NCI-H2227 (cell line): ENCODE results near the gene ZNF677.
"Not testable (repeated sequence)": the region's sequence is repeated elsewhere in the genome, so short reads cannot be mapped to it uniquely, and the experiment has no call there.

Experiments
- DNase-seq: peaks from one replicate; lab custom pipeline; 2025; ENCODE audit not compliant: unreplicated experiment; lab: John Stamatoyannopoulos, UW

ZNF677 gene

DNA sequence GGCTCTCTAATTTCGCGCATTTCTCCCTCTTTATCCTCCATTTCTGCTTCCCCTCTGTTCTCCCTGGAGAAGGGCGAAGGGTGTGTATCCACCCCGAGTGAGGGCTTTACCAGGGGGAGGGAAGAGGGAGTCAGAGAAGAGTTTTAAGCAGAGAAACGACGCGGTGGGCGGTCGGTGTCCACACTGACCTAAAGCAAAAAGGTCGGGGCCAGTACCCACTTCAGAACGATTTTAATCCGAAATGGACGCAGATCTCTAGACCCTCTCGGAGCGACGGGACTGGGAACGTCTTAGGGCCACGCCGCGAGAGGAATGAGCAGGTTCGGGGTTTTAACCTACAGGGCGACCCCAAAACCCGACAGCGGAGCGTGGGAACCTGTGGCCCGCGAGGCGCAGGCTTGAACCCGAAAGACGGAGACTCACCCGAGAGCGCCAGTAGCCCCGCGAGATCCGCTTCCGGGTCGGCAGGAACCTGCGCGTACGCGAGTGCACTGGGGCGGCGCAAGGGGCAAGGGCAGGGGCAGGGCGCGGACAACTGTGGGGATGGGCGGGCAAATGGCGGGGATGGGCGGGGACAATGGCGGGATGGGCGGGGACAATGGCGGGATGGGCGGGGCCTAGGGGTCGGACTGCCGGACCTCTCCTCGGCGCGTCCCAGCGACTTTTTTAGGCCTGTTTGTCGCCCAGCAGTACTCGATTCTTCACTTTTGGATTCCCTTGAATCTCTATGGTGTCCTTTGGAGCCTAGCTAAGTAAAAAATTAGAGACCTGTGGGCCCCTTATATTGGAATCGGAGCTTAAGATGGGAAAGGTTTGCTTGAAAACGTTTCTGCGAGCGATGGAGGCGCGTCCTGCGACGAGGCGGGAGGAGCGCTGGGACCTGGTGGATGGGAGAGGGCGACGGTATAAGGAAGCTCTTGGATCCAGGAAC is at the start of gene ZNF677:
Gene ZNF677, minus strand, starts transcription at position 463 of the 931 bp plus-strand sequence. CDS start 3,323 bp downstream, outside the sequence.
- DNase-seq = peak; percentile 95

- not testable (repeated sequence) for DNase-seq
Observed at GRCh38 chr19:53301341-53301740, 46.7 kb upstream of the ZNF677 start.

GRCh38 chr19:53294786-53295441 is 40.2 kb upstream of the ZNF677 start:
- DNase-seq = no peak

- no peak for DNase-seq
Observed at GRCh38 chr19:53290758-53291549, 36.3 kb upstream of the ZNF677 start.

DNA sequence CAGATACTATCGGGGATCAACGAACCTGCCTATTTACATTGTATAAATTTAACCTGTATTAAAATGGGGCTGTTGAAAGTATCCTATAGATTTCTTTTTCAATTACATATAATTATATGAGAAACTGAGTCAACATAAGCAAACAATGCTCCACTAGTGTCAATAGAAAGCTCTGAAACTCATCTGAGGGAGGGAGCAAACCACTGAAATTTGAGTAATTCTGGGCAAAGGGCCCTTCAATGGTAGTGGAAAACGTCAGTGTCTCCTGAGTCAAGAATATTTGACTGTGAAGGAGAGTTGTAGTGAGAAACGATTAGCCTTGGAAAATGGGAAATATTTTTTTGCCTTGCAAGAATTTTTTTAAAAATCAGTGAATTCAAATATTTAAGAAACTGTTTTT is 30.4 kb upstream of the ZNF677 start:
- no peak for DNase-seq

GRCh38 chr19:53281947-53282346 is 27.3 kb upstream of the ZNF677 start:
- DNase-seq = not testable (repeated sequence)

- DNase-seq = no peak
Observed at GRCh38 chr19:53275480-53275879, 20.8 kb upstream of the ZNF677 start.

DNA sequence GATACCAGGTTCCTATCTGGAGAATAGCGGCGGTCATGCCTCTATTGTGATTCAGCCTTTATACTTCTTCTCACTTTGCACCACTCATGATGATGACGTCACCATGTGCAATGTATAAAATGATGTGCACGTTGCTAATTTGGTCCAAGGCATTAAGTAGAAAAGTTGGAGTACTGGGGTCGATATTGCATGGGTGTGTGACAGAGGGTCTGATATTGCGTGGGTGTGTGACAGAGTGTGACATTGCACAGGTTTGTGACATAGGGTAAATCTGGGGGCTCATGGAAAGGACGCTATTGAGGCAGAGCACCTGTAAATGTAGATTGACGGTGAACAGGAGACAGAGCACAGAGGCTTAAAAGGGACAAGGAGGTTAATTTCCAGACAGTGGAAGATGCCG is 17.4 kb upstream of the ZNF677 start:
- DNase-seq = no peak

DNA sequence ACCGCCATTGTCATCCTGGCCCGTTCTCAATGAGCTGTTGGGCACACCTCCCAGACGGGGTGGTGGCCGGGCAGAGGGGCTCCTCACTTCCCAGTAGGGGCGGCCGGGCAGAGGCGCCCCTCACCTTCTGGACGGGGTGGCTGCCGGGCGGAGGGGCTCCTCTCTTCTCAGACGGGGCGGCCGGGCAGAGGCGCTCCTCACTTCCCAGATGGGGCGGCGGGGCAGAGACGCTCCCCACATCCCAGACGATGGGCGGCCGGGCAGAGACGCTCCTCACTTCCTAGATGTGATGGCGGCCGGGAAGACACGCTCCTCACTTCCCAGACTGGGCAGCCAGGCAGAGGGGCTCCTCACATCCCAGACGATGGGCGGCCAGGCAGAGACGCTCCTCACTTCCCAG is 15.2 kb upstream of the ZNF677 start:
- DNase-seq = not testable (repeated sequence)

GRCh38 chr19:53267623-53268022 is 12.9 kb upstream of the ZNF677 start, which contains the start of gene VN1R4:
Gene VN1R4, minus strand, starts transcription at chr19:53267723. Its CDS starts 58 bp downstream, at chr19:53267665.
- DNase-seq = not testable (repeated sequence)

DNA sequence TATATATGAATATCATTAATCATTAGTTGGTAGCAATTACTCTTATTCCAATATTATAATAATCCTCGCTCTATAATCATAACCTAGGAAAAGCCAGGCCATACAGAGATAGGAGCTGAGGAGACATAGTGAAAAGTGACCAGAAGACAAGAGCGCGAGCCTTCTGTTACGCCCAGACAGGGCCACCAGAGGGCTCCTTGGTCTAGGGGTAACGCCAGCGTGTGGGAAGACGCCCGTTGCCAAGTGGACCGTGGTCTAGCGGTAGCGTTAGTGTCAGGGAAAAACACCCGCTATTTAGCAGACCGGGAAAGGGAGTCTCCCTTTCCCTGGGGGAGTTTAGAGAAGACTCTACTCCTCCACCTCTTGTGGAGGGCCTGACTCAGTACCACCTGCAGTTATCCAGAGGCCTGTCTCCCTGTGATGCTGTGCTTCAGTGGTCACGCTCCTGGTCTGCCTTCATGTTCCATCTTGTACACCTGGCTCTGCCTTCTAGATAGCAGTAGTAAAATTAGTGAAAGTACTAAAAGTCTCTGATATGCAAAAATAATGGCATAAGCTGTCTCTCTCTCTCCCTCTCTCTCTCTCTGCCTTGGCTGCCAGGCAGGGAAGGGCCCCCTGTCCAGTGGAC is 3.2 kb upstream of the ZNF677 start, which contains the start of gene VN1R2:
Gene VN1R2, plus strand, starts transcription at position 578 of the 628 bp plus-strand sequence. CDS start 84 bp downstream, outside the sequence.
- DNase-seq = peak; percentile 23

DNA sequence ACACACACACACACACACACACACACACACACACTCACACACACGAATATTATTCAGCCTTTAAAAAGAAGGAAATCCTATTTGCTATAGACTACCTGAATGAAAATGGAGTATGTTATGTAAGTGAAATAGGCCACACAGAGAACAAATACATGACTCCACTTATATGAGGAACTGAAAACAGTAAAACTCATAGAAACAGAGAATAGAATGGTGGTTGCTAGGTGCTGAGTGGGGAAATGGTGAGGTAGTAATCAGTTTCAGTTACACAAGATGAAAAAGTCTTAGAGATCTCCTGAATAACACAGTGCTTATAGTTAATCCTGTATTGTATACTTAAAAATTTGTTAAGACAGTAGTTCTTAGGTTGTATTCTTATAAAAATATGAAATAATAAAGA is 8.2 kb downstream of the ZNF677 start:
- no peak for DNase-seq

DNA sequence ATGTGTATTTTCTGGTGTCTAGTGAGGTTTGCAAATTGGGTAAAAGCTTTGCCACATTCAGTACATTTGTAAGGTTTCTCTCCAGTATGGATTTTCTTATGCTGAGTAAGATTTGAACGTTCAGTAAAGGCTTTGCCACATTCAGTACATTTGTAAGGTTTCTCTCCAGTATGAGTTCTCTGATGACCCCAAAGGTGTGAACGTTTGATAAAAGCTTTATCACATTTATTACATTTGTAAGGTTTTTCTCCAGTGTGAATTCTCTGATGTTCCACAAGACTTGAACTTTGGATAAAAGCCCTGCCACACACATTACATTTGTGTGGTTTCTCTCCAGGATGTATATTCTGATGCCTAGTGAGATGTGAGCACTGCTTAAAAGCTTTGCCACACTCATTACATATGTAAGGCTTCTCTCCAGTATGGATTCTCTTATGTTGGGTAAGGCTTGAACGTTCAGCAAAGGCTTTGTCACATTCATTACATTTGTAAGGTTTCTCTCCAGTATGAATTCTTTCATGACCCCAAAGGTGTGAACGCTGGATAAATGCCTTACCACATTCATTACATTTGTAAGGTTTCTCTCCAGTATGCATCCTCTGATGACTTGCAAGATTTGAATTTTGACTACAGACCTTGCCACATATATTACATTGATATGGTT is 17.4 kb downstream of the ZNF677 start:
- no peak for DNase-seq

DNA sequence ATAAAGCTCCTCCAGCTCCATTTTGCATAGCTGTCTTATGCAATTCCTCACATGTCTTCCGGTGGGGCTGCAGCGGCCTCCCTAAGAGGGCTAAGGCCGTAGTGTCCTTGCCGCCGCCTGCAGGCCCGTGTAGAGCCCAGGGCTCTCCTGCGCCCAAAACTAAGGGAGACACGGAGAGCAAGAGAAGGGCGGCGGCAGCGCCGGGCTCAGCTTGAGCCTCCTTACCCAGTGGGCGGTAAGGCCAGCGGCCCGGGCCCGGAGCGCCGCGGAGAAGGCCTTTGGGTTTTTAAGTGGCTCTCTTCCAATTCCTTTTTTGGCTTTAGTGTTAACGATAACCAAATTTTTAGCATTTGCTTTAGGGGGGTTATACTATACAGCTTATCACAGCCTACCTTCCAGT is 30.1 kb downstream of the ZNF677 start:
- DNase-seq = no peak

DNA sequence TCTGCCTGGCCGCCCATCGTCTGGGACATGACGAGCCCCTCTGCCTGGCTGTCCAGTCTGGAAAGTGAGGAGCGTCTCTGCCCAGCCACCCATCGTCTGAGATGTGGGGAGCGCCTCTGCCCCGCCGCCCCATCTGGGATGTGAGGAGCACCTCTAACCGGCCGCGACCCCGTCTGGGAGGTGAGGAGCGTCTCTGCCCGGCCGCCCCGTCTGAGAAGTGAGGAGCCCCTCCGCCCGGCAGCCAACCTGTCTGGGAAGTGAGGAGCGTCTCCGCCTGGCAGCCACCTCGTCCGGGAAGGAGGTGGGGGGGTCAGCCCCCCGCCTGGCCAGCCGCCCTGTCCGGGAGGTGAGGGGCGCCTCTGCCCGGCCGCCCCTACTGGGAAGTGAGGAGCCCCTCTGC is 32.0 kb downstream of the ZNF677 start:
- not testable (repeated sequence) for DNase-seq

DNA sequence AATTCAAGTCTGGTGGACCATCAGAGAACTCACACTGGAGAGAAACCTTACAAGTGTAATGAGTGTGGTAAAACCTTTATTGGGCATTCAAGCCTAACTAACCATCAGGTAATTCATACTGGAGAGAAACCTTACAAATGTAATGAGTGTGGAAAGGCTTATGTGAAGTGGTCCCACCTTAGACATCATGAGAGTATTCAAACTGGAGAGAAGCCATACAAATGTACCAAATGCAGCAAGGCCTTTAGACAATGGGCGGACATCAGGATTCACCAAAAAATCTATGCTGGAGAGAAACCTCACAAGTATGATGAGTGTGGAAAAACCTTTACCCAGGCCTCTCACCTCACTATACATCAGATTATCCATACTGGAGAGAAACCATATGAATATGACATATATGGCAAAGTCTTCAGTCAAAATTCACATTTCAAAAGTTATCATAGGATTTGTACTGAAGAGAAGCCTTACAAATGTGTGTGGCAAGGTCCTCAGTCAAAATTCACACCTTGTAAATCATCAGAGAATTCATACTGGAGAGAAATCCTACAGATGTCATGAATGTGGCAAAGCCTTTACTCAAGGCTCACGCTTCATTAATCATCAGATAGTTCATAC is 41.9 kb downstream of the ZNF677 start:
- DNase-seq = no peak

DNA sequence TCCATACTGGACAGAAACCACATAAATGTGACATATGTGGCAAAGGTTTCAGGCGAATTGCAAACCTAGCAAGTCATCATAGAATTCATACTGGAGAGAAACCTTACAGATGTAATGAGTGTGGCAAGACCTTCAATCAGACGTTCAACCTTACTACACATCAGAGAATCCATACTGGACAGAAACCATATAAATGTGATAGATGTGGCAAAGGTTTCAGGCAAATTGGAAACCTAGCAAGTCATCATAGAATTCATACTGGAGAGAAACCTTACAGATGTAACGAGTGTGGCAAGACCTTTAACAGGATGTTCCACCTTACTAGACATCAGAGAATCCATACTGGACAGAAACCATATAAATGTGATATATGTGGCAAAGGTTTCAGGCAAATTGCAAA is 43.1 kb downstream of the ZNF677 start:
- not testable (repeated sequence) for DNase-seq

DNA sequence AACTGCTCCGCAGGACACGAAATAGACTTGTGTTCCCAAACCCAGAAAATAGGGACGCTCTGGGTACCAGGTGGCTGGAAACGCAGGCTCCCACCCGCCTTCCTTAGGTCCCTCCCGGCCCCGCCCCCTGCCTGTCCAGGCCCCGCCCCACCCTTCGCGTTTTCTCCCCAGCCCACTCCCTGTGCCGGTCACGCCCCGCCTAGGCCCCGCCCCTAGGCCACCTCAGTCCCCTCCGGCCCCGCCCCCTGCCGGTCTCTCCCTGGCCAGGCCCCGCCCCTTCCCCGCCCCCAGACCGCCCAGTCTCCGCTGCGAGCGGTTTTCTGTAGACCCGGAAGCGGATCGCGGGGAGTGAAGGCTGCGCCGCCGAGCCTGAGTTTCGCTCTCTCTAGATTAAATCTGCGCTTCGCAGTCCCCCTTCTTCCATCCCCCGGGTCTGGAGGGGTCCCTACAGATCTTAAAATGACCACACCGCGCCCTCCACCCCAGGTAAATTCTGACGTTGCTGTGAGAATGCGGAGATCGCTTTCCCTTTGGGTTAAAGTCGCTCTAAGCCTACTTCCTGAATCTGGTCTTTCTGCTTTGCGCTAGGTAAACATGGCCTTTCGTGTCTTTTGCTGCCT is 57.8 kb downstream of the ZNF677 start:
- peak; percentile 100 for DNase-seq

GRCh38 chr19:53195265-53195903 is 59.3 kb downstream of the ZNF677 start:
- peak; percentile 94 for DNase-seq
